ENCODE data around the gene HDAC4. TPM values are rescaled to one million over a fixed set of nuclear protein-coding genes. Genes with fewer than 3 reads are reported as not detected.

The HDAC4 gene
- total RNA-seq, 1 experiment from 2014 or later = 47.6 TPM

DNA sequence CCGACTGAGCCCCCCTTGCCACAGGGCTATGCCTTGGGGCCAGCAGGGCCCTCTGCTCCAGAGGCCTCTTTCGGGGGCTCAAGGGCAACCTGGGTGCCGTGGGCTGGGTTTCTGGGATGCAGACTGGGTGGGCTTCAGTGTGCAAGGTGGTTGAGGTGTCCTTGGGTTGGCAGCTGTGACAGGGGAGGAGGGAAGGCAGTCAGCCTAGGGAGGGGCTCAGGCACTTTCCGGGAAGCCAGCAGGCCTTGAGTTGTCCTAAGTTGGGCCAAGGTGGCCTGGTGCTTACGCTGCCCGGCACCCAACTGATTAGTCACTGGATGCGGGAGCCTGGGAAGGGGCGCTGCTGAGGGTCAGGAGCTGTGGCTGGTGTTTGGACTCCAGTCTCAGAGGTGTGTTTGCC lies 353.4 kb downstream of the HDAC4 start:
- TF ChIP-seq JUND (IDR thresholded peaks at IDR 0.05) = no peak
- no peak for TF ChIP-seq POLR2A (IDR thresholded peaks at IDR 0.05; ENCODE audit: borderline replicate concordance, extremely low read depth, insufficient read depth, insufficient read length)
- TF ChIP-seq ELF1 (IDR thresholded peaks at IDR 0.05; ENCODE audit: borderline replicate concordance, low read depth) = no peak
- no peaks in the 10 kb centered on the region for H4K20me1 ChIP-seq (ENCODE audit: insufficient read depth)
- RAD21 ChIA-PET (ENCODE audit: low non-redundant PET in 1 of 2, low total read pairs in 2 of 2, uncharacterized antibody in 2 of 2, unreplicated experiment in 2 of 2) = no interaction called here
- POLR2A ChIA-PET = no interaction called here
- intact Hi-C loops (cut with micrococcal nuclease) = no loop called here
- no peak overlapping the region for H3K27ac ChIP-seq (ENCODE audit: low read depth, low read length)
- CTCF ChIA-PET = no interaction called here
- no peak overlapping the region for H3K4me3 ChIP-seq (replicated peaks in 1 of 2; ENCODE audit: low read depth in 1 of 2, low read length in 2 of 2)
- no peaks in the 10 kb centered on the region for H3K4me1 ChIP-seq (ENCODE audit: control insufficient read depth in 1 of 2, insufficient read depth in 2 of 2, low read length in 2 of 2)
- DNase-seq (ENCODE audit: low read depth, low spot score) = no peak
- H3K27me3 ChIP-seq (ENCODE audit: insufficient read depth, low read length) = no peaks in the 10 kb centered on the region
- H3K36me3 ChIP-seq (ENCODE audit: control insufficient read depth in 1 of 2, insufficient read depth in 2 of 2, low read length in 2 of 2) = no peaks in the 10 kb centered on the region
- ATAC-seq = no peak
- BruUV-seq (replicated peaks) = no TSS peak
- no peaks in the 10 kb centered on the region for H3K79me2 ChIP-seq (ENCODE audit: insufficient read depth, low read length)
- no peaks in the 10 kb centered on the region for H3K9me3 ChIP-seq (ENCODE audit: control insufficient read depth in 1 of 2, insufficient read depth in 1 of 2, low read depth in 1 of 2, low read length in 2 of 2)
- H3K9me2 ChIP-seq (ENCODE audit: insufficient read depth) = no peaks in the 10 kb centered on the region
- no peak overlapping the region for H3K4me2 ChIP-seq (ENCODE audit: low read length)
- no peak overlapping the region for H3K9ac ChIP-seq (ENCODE audit: low read length)
- H2AFZ ChIP-seq (ENCODE audit: low read depth, low read length, poor library complexity, severe bottlenecking) = no peak overlapping the region

DNA sequence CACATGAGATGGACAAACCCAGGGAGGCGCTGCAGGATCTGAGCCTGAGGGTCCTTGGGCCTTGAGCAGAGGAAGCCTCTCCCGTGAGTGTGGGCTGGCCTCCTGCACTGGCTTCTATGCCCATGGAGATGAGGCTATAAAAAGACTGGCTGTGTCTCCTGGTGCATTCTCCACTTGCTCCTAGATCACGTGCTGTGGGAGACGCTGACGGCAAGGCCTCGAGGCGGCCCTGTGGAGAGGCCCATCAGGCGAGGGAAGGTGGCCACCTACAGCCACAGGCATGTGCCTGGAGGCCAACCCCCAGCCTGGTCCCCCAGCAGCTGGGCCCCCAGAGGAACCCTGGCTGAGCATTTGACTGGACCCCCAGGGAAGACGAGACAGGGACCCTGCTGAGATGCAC lies 354.0 kb downstream of the HDAC4 start:
- Histone ChIP-seq H3K27me3 (ENCODE audit: insufficient read depth, low read length) (no peaks in the 10 kb centered on the region), H3K9me2 (ENCODE audit: insufficient read depth) (no peaks in the 10 kb centered on the region), H3K4me1 (ENCODE audit: control insufficient read depth in 1 of 2, insufficient read depth in 2 of 2, low read length in 2 of 2) (no peaks in the 10 kb centered on the region), H3K9ac (ENCODE audit: low read length) (no peak overlapping the region), H3K36me3 (ENCODE audit: control insufficient read depth in 1 of 2, insufficient read depth in 2 of 2, low read length in 2 of 2) (no peaks in the 10 kb centered on the region), H3K9me3 (ENCODE audit: control insufficient read depth in 1 of 2, insufficient read depth in 1 of 2, low read depth in 1 of 2, low read length in 2 of 2) (no peaks in the 10 kb centered on the region), H3K4me3 (replicated peaks in 1 of 2; ENCODE audit: low read depth in 1 of 2, low read length in 2 of 2) (no peak overlapping the region), H3K79me2 (ENCODE audit: insufficient read depth, low read length) (no peaks in the 10 kb centered on the region), H2AFZ (ENCODE audit: low read depth, low read length, poor library complexity, severe bottlenecking) (no peak overlapping the region), H3K4me2 (ENCODE audit: low read length) (no peak overlapping the region), H3K27ac (ENCODE audit: low read depth, low read length) (no peak overlapping the region), H4K20me1 (ENCODE audit: insufficient read depth) (no peaks in the 10 kb centered on the region)
- TF ChIP-seq EGR1 (IDR thresholded peaks at IDR 0.05; ENCODE audit: low read depth) = no peak
- TF ChIP-seq FOSL1 (IDR thresholded peaks at IDR 0.05; ENCODE audit: low read depth) = no peak
- no peak for TF ChIP-seq CBX3 (IDR thresholded peaks at IDR 0.05; ENCODE audit: low read depth)
- TF ChIP-seq, protein P1, sequence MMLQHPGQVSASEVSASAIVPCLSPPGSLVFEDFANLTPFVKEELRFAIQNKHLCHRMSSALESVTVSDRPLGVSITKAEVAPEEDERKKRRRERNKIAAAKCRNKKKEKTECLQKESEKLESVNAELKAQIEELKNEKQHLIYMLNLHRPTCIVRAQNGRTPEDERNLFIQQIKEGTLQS (IDR thresholded peaks at IDR 0.05) = no peak
- no peak for TF ChIP-seq SIN3A (IDR thresholded peaks at IDR 0.05; ENCODE audit: low read depth)
- no peak for TF ChIP-seq JUND (IDR thresholded peaks at IDR 0.05)
- TF ChIP-seq ZFX (IDR thresholded peaks at IDR 0.05) = no peak
- TF ChIP-seq EZH2 (IDR thresholded peaks at IDR 0.05) = no peak
- no peak for TF ChIP-seq ZNF274 (IDR thresholded peaks at IDR 0.05; ENCODE audit: low read depth, low read length)
- no peak for TF ChIP-seq TCF7L2 (IDR thresholded peaks at IDR 0.05; ENCODE audit: borderline replicate concordance, extremely low read depth, insufficient read depth, insufficient read length)
- TF ChIP-seq CEBPB (IDR thresholded peaks at IDR 0.05; ENCODE audit: low read depth) = no peak
- no peak for TF ChIP-seq ELF1 (IDR thresholded peaks at IDR 0.05; ENCODE audit: borderline replicate concordance, low read depth)
- no peak for DNase-seq (ENCODE audit: low read depth, low spot score)
- ChIA-PET RAD21 (ENCODE audit: low non-redundant PET in 1 of 2, low total read pairs in 2 of 2, uncharacterized antibody in 2 of 2, unreplicated experiment in 2 of 2) (no interaction called here), CTCF (no interaction called here), POLR2A (no interaction called here)
- intact Hi-C loops (cut with micrococcal nuclease) = no loop called here
- no peak for ATAC-seq
- no TSS peak for BruUV-seq (replicated peaks)
